ENCODE results near the gene CDC42EP2. TPM values are rescaled to one million over a fixed set of nuclear protein-coding genes. Genes with fewer than 3 reads are reported as not detected.

The CDC42EP2 gene
- total and polyA plus RNA-seq, 4 donors: 9.2 to 35.0 (median 26.2) TPM

DNA sequence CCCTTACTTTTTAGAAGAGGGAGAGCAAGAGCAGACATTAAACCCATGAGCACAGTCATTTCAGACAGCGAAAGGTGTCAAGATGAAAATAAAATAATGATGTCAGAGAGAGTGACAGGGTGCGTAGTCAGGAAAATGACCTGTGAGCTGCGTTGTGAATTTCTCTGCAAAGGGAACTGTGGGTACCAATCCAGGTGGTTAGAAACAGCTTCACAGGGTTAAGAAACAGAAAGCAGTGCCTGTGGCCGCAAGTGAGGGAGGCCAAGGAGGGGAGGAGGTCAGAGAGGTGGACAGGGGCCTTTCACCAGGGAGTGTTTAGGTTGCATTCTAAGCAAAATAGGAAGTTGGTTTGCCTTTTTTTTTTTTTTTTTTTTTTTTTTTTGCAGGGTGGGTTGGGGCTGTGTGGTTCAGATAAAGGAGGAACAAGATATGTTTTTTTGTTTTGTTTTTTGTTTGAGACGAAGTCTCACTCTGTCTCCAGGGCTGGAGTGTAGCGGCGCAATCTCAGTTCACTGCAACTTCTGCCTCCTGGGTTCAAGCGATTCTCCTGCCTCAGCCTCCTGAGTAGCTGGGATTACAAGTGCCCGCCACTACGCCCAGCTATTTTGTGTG lies 47.8 kb downstream of the CDC42EP2 start:
- TF ChIP-seq, protein P1, sequence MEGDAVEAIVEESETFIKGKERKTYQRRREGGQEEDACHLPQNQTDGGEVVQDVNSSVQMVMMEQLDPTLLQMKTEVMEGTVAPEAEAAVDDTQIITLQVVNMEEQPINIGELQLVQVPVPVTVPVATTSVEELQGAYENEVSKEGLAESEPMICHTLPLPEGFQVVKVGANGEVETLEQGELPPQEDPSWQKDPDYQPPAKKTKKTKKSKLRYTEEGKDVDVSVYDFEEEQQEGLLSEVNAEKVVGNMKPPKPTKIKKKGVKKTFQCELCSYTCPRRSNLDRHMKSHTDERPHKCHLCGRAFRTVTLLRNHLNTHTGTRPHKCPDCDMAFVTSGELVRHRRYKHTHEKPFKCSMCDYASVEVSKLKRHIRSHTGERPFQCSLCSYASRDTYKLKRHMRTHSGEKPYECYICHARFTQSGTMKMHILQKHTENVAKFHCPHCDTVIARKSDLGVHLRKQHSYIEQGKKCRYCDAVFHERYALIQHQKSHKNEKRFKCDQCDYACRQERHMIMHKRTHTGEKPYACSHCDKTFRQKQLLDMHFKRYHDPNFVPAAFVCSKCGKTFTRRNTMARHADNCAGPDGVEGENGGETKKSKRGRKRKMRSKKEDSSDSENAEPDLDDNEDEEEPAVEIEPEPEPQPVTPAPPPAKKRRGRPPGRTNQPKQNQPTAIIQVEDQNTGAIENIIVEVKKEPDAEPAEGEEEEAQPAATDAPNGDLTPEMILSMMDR (IDR thresholded peaks at IDR 0.05; ENCODE audit: control extremely low read depth, extremely low read depth): no peak
- no peak for DNase-seq

DNA sequence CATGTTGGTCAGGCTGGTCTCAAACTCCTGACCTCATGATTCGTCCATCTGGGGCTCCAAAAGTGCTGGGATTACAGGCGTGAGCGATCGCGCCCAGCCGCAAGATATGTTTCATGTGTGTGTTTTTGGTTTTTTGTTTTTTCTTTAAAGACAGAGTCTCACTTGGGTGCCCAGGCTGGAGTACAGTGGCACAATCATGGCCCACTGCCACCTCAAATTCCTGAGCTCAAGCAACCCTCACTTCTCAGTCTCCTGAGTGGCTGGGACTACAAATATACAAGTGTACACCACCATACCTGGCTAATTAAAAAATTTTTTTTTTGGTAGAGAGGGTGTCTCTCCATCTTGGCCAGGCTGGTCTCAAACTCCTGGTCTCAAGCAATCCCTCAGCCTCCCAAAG lies 48.3 kb downstream of the CDC42EP2 start:
- 74 to 82% methylated on average over 6 of the region's 6 CpGs for WGBS, 2 donors
- Histone ChIP-seq H3K36me3 (ENCODE audit: control insufficient read depth in 4 of 4, insufficient read depth in 4 of 4, low read length in 4 of 4) (no peaks in the 10 kb centered on the region), H3K4me3 (no peak overlapping the region), H3K27me3 (ENCODE audit: control insufficient read depth in 3 of 3, insufficient read depth in 3 of 3, low read length in 2 of 3) (no peaks in the 10 kb centered on the region), H3K9ac (ENCODE audit: insufficient read depth in 1 of 2, low read length in 2 of 2) (no peak overlapping the region), H3K4me1 (ENCODE audit: control insufficient read depth in 5 of 5, insufficient read depth in 5 of 5, low read length in 5 of 5) (no peaks in the 10 kb centered on the region), H3K9me3 (ENCODE audit: control insufficient read depth in 4 of 4, insufficient read depth in 3 of 4, low read length in 3 of 4) (no peaks in the 10 kb centered on the region), H3K27ac (ENCODE audit: low read depth in 1 of 2, low read length in 1 of 2) (no peak overlapping the region)
- TF ChIP-seq, protein P1 (IDR thresholded peaks at IDR 0.05; ENCODE audit: control extremely low read depth, extremely low read depth): no peak
- no peak for DNase-seq
- ATAC-seq (ENCODE audit: insufficient read depth, low FRiP score): no peak

More for the DNA sequence above, 47.8 kb downstream of the CDC42EP2 start:
- WGBS, 2 donors: 33 to 67% methylated on average over 10 of the region's 10 CpGs
- no peaks in the 10 kb centered on the region for H3K4me1 ChIP-seq (ENCODE audit: control insufficient read depth in 5 of 5, insufficient read depth in 5 of 5, low read length in 5 of 5)
- no peak for ATAC-seq (ENCODE audit: insufficient read depth, low FRiP score)
- no peak overlapping the region for H3K27ac ChIP-seq (ENCODE audit: low read depth in 1 of 2, low read length in 1 of 2)
- no peak overlapping the region for H3K4me3 ChIP-seq
- no peaks in the 10 kb centered on the region for H3K36me3 ChIP-seq (ENCODE audit: control insufficient read depth in 4 of 4, insufficient read depth in 4 of 4, low read length in 4 of 4)
- H3K27me3 ChIP-seq (ENCODE audit: control insufficient read depth in 3 of 3, insufficient read depth in 3 of 3, low read length in 2 of 3): peaks cover 0 to 4% (median 0%) of the 10 kb centered on the region in 3 donors
- H3K9ac ChIP-seq (ENCODE audit: insufficient read depth in 1 of 2, low read length in 2 of 2): no peak overlapping the region
- no peaks in the 10 kb centered on the region for H3K9me3 ChIP-seq (ENCODE audit: control insufficient read depth in 4 of 4, insufficient read depth in 3 of 4, low read length in 3 of 4)

DNA sequence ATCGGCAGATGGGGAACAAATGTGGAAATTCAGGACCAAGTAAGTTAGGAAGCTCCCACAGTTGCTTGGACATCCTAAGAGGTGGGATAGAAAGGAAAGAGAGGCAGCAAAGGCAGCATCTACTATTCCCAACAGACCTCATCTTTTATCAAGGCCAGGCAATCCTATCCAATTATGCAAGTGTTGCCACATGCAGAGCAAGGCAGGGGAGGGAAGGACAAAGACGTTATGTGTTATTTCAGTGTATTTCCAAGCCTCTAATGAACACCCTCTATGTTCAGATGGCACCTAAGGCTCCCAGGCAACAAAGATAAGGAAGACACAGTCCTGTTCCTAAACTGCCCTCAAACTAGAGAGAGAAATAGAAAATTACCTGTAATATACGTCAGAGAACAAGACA lies 49.1 kb downstream of the CDC42EP2 start:
- H3K9me3 ChIP-seq (ENCODE audit: control insufficient read depth in 4 of 4, insufficient read depth in 3 of 4, low read length in 3 of 4): no peaks in the 10 kb centered on the region
- no peak overlapping the region for H3K9ac ChIP-seq (ENCODE audit: insufficient read depth in 1 of 2, low read length in 2 of 2)
- DNase-seq (no peak), ATAC-seq (ENCODE audit: insufficient read depth, low FRiP score) (no peak)
- WGBS, 2 donors: 68 to 82% methylated on average over 3 of the region's 3 CpGs
- no peak overlapping the region for H3K4me3 ChIP-seq
- H3K27ac ChIP-seq (ENCODE audit: low read depth in 1 of 2, low read length in 1 of 2): no peak overlapping the region
- no peaks in the 10 kb centered on the region for H3K36me3 ChIP-seq (ENCODE audit: control insufficient read depth in 4 of 4, insufficient read depth in 4 of 4, low read length in 4 of 4)
- TF ChIP-seq, protein P1 (IDR thresholded peaks at IDR 0.05; ENCODE audit: control extremely low read depth, extremely low read depth): no peak
- H3K27me3 ChIP-seq (ENCODE audit: control insufficient read depth in 3 of 3, insufficient read depth in 3 of 3, low read length in 2 of 3): no peaks in the 10 kb centered on the region
- H3K4me1 ChIP-seq (ENCODE audit: control insufficient read depth in 5 of 5, insufficient read depth in 5 of 5, low read length in 5 of 5): no peaks in the 10 kb centered on the region

DNA sequence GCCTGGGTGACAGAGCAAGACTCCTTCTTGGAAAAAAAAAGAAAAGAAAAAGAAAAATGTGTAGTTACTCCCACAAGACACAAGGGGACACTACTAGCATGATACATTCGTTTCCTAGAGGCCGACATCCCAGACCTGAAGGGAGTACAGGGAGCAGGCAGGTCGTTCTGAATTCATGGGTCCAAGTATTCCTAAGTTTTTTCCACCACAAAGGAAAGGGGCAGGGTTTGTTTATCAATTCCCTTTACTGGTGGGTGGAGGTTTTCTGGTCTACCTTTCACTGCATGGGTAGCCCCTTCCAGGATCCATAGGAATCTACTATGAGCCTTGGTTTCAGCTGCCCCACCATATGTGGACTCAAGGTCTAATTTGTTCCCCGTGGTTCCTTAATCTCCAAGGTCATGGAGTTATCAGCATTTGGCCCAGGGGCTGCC lies 51.7 kb downstream of the CDC42EP2 start:
- 4 to 7% methylated on average over 4 of the region's 4 CpGs for WGBS, 2 donors
- ATAC-seq (ENCODE audit: insufficient read depth, low FRiP score) (peak; percentile 83), DNase-seq (peak; percentile 49 to 80 (median 77))

More for the DNA sequence above, 51.7 kb downstream of the CDC42EP2 start:
- H3K4me1 ChIP-seq (ENCODE audit: control insufficient read depth in 5 of 5, insufficient read depth in 5 of 5, low read length in 5 of 5): peaks cover 0 to 5% (median 0%) of the 10 kb centered on the region in 5 donors
- no peaks in the 10 kb centered on the region for H3K36me3 ChIP-seq (ENCODE audit: control insufficient read depth in 4 of 4, insufficient read depth in 4 of 4, low read length in 4 of 4)
- H3K9ac ChIP-seq (ENCODE audit: insufficient read depth in 1 of 2, low read length in 2 of 2): no peak overlapping the region
- H3K9me3 ChIP-seq (ENCODE audit: control insufficient read depth in 4 of 4, insufficient read depth in 3 of 4, low read length in 3 of 4): no peaks in the 10 kb centered on the region
- no peak overlapping the region for H3K4me3 ChIP-seq
- peak overlapping the region in 1 of 2 donors; percentile 51 for H3K27ac ChIP-seq (ENCODE audit: low read depth in 1 of 2, low read length in 1 of 2)
- TF ChIP-seq, protein P1 (IDR thresholded peaks at IDR 0.05; ENCODE audit: control extremely low read depth, extremely low read depth): peak; percentile 85
- no peaks in the 10 kb centered on the region for H3K27me3 ChIP-seq (ENCODE audit: control insufficient read depth in 3 of 3, insufficient read depth in 3 of 3, low read length in 2 of 3)

All from lung (tissue), 12 donors.